Hepatocyte (in vitro differentiated cells): Measurements from ENCODE around the gene TBC1D5. TPM values are rescaled to one million over a fixed set of nuclear protein-coding genes. Genes with fewer than 3 reads are reported as not detected.

Source experiments
- DNase-seq: peaks from one replicate; pipeline ENCODE4 v3.0.0-alpha.2; 2016; ENCODE audit warnings: low spot score
- H2AFZ ChIP-seq: fragments of 200-600 bp; sonication (generic); 2 replicates; pipeline ENCODE4 v1.6.0; 2016; ENCODE audit warnings: antibody characterized with exemption, mild to moderate bottlenecking
- H3K27ac ChIP-seq: fragments of 200-600 bp; sonication (generic); 2 replicates; pipeline ENCODE4 v1.5.1; 2016; ENCODE audit warnings: mild to moderate bottlenecking
- H3K27me3 ChIP-seq: fragments of 200-600 bp; sonication (generic); 2 replicates; pipeline ENCODE4 v1.6.1; 2016
- H3K36me3 ChIP-seq: fragments of 200-600 bp; sonication (generic); replicated peaks from 2 replicates; pipeline ENCODE4 v1.5.1; 2016; ENCODE audit warnings: low read depth; ENCODE audit not compliant: insufficient read depth
- H3K4me1 ChIP-seq: fragments of 200-600 bp; sonication (generic); 2 replicates; pipeline ENCODE4 v1.5.1; 2016; ENCODE audit warnings: mild to moderate bottlenecking, moderate library complexity; ENCODE audit not compliant: insufficient read depth
- H3K4me2 ChIP-seq: fragments of 200-600 bp; sonication (generic); 2 replicates; pipeline ENCODE4 v1.6.0; 2016
- H3K4me3 ChIP-seq: fragments of 200-600 bp; sonication (generic); 2 replicates; pipeline ENCODE4 v1.5.1; 2016; ENCODE audit warnings: mild to moderate bottlenecking
- H3K79me2 ChIP-seq: fragments of 200-600 bp; sonication (generic); 2 replicates; pipeline ENCODE4 v1.6.0; 2017; ENCODE audit warnings: mild to moderate bottlenecking
- H3K9me2 ChIP-seq: fragments of 200-600 bp; sonication (generic); replicated peaks from 2 replicates; pipeline ENCODE4 v1.6.0; 2017; ENCODE audit warnings: mild to moderate bottlenecking; ENCODE audit not compliant: insufficient read depth
- H3K9me3 ChIP-seq: fragments of 200-600 bp; sonication (generic); 2 replicates; pipeline ENCODE4 v1.5.1; 2016; ENCODE audit warnings: low read depth, mild to moderate bottlenecking
- H4K20me1 ChIP-seq: fragments of 200-600 bp; sonication (generic); 2 replicates; pipeline ENCODE4 v1.6.0; 2016; ENCODE audit warnings: mild to moderate bottlenecking; ENCODE audit not compliant: insufficient read depth, poor library complexity, severe bottlenecking
- EZH2 ChIP-seq: fragments of 200-600 bp; sonication (generic); IDR thresholded peaks from 2 replicates; pipeline ENCODE4 v1.6.1; 2016; ENCODE audit warnings: antibody characterized with exemption, mild to moderate bottlenecking, borderline replicate concordance
- EZH2phosphoT487 ChIP-seq: fragments of 200-600 bp; sonication (generic); IDR thresholded peaks from one replicate; pipeline ENCODE4 v1.6.1; 2018; ENCODE audit warnings: antibody characterized with exemption, mild to moderate bottlenecking, low read depth, moderate library complexity; ENCODE audit not compliant: unreplicated experiment, severe bottlenecking
- WGBS: methylation state at CpG from one replicate; pipeline ENCODE4 v1.1.6; 2016; ENCODE audit warnings: low lambda C conversion rate; ENCODE audit errors: missing lambda C conversion rate; 5-methylcytosine and 5-hydroxymethylcytosine counted together
- polyA plus RNA-seq: library from polyadenylated mRNA; unstranded; fragments of >200 nt; fragmentation: Nextera tagmentation; extraction: Ambion mirVana; gene quantifications from 2 replicates; pipeline ENCODE4 v1.2.1, GENCODE V29; 2016
- total RNA-seq: library from RNA; depleted of rRNA; stranded (reverse); fragments of >200 nt; gene quantifications from 2 replicates; pipeline ENCODE4 v1.2.3, GENCODE V29; 2014
- TF ChIP-seq, protein P1 (sequence below): fragments of 200-600 bp; sonication (generic); IDR thresholded peaks from 2 replicates; pipeline ENCODE4 v1.5.1; 2016; ENCODE audit warnings: antibody characterized with exemption, mild to moderate bottlenecking; ENCODE audit not compliant: poor library complexity

The TBC1D5 gene
- total and polyA plus RNA-seq, 2 experiments from 2014 or later: 17.0 to 64.2 TPM

DNA sequence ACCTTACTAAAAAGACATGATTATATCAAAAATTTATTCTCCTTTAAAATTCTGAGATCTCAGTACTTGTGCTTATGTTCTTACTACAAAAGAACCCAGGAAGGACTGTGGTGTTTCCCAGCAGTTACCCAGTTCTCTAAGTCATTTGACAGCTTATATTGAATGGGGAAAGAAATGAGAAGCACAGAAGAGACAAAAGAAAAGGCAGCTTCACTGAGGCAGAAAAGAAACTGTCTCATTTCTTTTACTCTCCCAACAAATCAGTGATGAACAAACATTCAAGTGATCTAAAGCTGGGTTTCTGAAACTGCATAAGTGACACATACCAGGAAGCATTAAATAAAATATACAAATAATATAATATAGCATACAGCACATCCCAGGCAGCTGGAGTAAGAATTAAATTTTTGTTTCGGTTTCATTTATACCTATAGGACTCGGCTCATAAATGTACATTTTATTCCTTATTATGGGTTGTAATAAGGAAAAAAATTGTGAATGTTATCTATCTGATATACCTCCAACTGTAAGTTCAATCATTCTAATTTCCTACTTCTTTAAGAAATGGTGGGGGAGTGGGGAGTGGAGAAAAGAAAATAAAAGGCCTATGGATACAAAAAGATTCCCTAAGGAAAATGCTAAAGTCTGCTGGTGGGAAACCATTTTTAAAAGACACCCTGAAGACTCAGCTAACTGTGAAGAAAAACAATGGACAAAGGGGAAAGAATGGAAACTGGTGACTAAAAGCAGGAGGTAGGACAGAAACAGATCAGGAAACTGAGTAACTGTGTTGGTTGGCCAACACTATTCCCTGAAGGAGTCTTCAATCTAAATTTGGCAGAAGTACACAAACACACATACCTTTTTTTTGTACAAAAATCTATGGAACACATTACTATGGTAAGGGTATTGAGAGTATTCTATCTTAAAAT lies 156.8 kb downstream of the TBC1D5 start:
- TF ChIP-seq EZH2phosphoT487: no peak
- TF ChIP-seq, protein P1, sequence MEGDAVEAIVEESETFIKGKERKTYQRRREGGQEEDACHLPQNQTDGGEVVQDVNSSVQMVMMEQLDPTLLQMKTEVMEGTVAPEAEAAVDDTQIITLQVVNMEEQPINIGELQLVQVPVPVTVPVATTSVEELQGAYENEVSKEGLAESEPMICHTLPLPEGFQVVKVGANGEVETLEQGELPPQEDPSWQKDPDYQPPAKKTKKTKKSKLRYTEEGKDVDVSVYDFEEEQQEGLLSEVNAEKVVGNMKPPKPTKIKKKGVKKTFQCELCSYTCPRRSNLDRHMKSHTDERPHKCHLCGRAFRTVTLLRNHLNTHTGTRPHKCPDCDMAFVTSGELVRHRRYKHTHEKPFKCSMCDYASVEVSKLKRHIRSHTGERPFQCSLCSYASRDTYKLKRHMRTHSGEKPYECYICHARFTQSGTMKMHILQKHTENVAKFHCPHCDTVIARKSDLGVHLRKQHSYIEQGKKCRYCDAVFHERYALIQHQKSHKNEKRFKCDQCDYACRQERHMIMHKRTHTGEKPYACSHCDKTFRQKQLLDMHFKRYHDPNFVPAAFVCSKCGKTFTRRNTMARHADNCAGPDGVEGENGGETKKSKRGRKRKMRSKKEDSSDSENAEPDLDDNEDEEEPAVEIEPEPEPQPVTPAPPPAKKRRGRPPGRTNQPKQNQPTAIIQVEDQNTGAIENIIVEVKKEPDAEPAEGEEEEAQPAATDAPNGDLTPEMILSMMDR: no peak
- no peak for TF ChIP-seq EZH2
- Histone ChIP-seq H3K4me2 (no peak overlapping the region), H3K36me3 (no peaks in the 10 kb centered on the region), H3K27ac (no peak overlapping the region), H3K4me1 (no peaks in the 10 kb centered on the region), H3K4me3 (no peak overlapping the region), H4K20me1 (no peaks in the 10 kb centered on the region), H2AFZ (no peak overlapping the region), H3K79me2 (no peaks in the 10 kb centered on the region), H3K27me3 (no peaks in the 10 kb centered on the region), H3K9me2 (no peaks in the 10 kb centered on the region), H3K9me3 (peaks cover 6% of the 10 kb centered on the region)
- 98% methylated on average over 2 of the region's 2 CpGs for WGBS
- no peak for DNase-seq

DNA sequence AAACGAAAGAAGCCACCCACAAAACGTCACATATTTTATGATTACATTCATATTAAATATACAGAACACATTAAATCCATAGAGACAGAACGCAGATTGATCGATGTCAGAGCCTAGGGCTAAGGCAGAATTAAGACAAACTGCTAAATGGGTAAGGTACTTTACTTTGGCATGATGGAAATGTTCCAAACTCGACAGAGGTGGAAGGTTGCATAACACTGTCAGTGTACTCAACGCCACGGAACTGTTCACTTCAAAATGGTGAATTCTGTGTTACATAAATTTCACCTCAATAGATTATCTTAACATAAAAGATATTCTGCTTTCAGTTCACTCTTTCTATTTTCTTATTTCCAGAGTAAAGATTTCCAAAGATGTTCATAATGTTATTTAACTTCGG lies 158.4 kb downstream of the TBC1D5 start:
- Histone ChIP-seq H3K9me2 (no peaks in the 10 kb centered on the region), H3K4me3 (no peak overlapping the region), H3K27ac (no peak overlapping the region), H3K36me3 (no peaks in the 10 kb centered on the region), H3K4me1 (no peaks in the 10 kb centered on the region), H2AFZ (no peak overlapping the region), H3K4me2 (no peak overlapping the region), H3K9me3 (no peaks in the 10 kb centered on the region), H3K27me3 (no peaks in the 10 kb centered on the region), H4K20me1 (no peaks in the 10 kb centered on the region), H3K79me2 (no peaks in the 10 kb centered on the region)
- WGBS: 98% methylated on average over 8 of the region's 8 CpGs
- TF ChIP-seq, protein P1: no peak
- TF ChIP-seq EZH2phosphoT487 (no peak), EZH2 (no peak)
- no peak for DNase-seq

DNA sequence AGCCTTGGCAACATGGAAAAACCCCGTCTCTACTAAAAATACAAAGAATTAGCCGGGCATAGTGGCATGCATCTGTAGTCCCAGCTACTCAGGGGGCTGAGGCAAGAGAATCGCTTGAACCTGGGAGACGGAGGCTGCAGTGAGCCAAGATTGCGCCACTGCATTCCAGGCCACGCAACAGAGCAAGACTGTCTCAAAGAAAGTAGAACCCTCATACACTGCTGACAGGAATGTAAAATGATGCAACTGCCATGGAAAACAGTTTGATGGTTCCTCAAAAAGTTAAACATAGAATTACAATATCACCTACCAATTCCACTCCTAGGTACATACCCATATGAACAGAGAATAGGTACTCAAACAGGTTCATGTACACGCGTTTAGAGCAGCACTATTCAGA lies 158.9 kb downstream of the TBC1D5 start:
- no peaks in the 10 kb centered on the region for H3K36me3 ChIP-seq
- H3K4me1 ChIP-seq: no peaks in the 10 kb centered on the region
- no peaks in the 10 kb centered on the region for H3K27me3 ChIP-seq
- WGBS: 97% methylated on average over 8 of the region's 8 CpGs
- no peak overlapping the region for H3K4me3 ChIP-seq
- H3K4me2 ChIP-seq: no peak overlapping the region
- TF ChIP-seq, protein P1: no peak
- TF ChIP-seq EZH2 (no peak), EZH2phosphoT487 (no peak)
- no peak for DNase-seq
- H3K9me3 ChIP-seq: no peaks in the 10 kb centered on the region
- no peak overlapping the region for H2AFZ ChIP-seq
- H3K9me2 ChIP-seq: no peaks in the 10 kb centered on the region
- no peak overlapping the region for H3K27ac ChIP-seq
- H3K79me2 ChIP-seq: no peaks in the 10 kb centered on the region
- no peaks in the 10 kb centered on the region for H4K20me1 ChIP-seq
